Measurements from ENCODE around the gene FUBP3. TPM values are rescaled to one million over a fixed set of nuclear protein-coding genes. Genes with fewer than 3 reads are reported as not detected.

The FUBP3 gene
- total RNA-seq, 1 experiment from 2014 or later, result 78.6 TPM

DNA sequence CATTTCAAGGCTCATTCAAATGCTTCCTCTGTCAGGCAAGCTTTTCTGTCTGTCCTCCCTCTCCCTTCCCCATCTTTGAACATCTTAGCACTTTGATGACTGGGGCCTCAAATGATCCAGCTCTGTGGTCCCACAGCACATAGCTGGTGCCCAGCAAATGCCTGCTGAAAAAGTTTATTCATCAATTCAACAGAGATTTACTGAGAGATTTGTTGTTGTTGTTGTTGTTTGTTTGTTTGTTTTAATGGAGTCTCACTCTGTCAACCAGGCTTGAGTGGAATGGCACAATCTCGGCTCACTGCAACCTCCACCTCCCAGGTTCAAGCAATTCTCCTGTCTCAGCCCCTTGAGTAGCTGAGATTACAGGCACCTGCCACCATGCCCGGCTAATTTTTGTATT, 108.2 kb downstream of the FUBP3 start:
- Histone ChIP-seq H3K18ac (ENCODE audit: insufficient read length, low read depth, low read length) (no peak overlapping the region), H2BK5ac (ENCODE audit: insufficient read length, low read length) (no peak overlapping the region), H2BK120ac (ENCODE audit: low read depth, low read length, poor library complexity, severe bottlenecking) (no peak overlapping the region), H3K14ac (ENCODE audit: insufficient read depth, low read length) (no peak overlapping the region), H2AFZ (ENCODE audit: low read length) (no peak overlapping the region), H3K27ac (ENCODE audit: insufficient read length, low read depth, low read length) (no peak overlapping the region), H3K23me2 (ENCODE audit: insufficient read length, low read depth, low read length, poor library complexity, severe bottlenecking) (no peaks in the 10 kb centered on the region), H3K9ac (ENCODE audit: extremely low read depth, insufficient read length, low read length) (no peak overlapping the region), H4K20me1 (ENCODE audit: control insufficient read depth, insufficient read depth, insufficient read length) (no peaks in the 10 kb centered on the region), H3K79me2 (ENCODE audit: insufficient read depth, low read length) (no peaks in the 10 kb centered on the region), H3K4ac (ENCODE audit: low read depth, low read length) (no peak overlapping the region), H2BK12ac (ENCODE audit: insufficient read length, low read depth, low read length) (no peak overlapping the region), H3K23ac (ENCODE audit: insufficient read length, low read depth, low read length) (no peak overlapping the region), H2BK20ac (ENCODE audit: low read depth, low read length, poor library complexity, severe bottlenecking) (no peak overlapping the region), H3K27me3 (ENCODE audit: insufficient read depth, low read length) (no peaks in the 10 kb centered on the region), H2AK5ac (ENCODE audit: insufficient read length, low read length) (no peak overlapping the region), H4K8ac (replicated peaks; ENCODE audit: insufficient read length, low read depth, low read length) (no peak overlapping the region), H4K91ac (ENCODE audit: insufficient read length, low read depth, low read length) (no peak overlapping the region), H4K5ac (ENCODE audit: insufficient read length, low read depth, low read length) (no peak overlapping the region), H3K4me2 (ENCODE audit: insufficient read depth, insufficient read length, low read length) (no peak overlapping the region), H2BK15ac (ENCODE audit: low read depth, low read length) (no peak overlapping the region), H3K56ac (ENCODE audit: insufficient read length, low read depth, low read length) (no peak overlapping the region), H3K79me1 (ENCODE audit: insufficient read depth, low read depth, low read length, poor library complexity, severe bottlenecking) (no peaks in the 10 kb centered on the region), H3T11ph (ENCODE audit: low read length) (no peak overlapping the region), H3K4me1 (ENCODE audit: insufficient read depth, low read length) (no peaks in the 10 kb centered on the region; the same call in 1 of the 2 replicates), H3K9me3 (ENCODE audit: control insufficient read depth, low read depth, low read length) (no peaks in the 10 kb centered on the region)
- DNase-seq, result no peak
- Mint-ChIP-seq H3K9me3 (peaks cover 8 to 10% of the 10 kb centered on the region in 2 experiments), H3K4me3 (no peak overlapping the region), H3K36me3 (ENCODE audit: insufficient read depth in 1 of 3, low read depth in 3 of 3) (no peaks in the 10 kb centered on the region; a peak in 1 of 7 replicates), H3K4me1 (peaks cover 20 to 34% of the 10 kb centered on the region in 2 experiments), H3K27me3 (ENCODE audit: low read depth) (peaks cover 4% of the 10 kb centered on the region), H3K27ac (no peak overlapping the region)
- WGBS (ENCODE audit: extremely low coverage, insufficient read length, low lambda C conversion rate), result no CpG with 5 or more reads among the region's 2 CpGs
- TF ChIP-seq, protein P1, sequence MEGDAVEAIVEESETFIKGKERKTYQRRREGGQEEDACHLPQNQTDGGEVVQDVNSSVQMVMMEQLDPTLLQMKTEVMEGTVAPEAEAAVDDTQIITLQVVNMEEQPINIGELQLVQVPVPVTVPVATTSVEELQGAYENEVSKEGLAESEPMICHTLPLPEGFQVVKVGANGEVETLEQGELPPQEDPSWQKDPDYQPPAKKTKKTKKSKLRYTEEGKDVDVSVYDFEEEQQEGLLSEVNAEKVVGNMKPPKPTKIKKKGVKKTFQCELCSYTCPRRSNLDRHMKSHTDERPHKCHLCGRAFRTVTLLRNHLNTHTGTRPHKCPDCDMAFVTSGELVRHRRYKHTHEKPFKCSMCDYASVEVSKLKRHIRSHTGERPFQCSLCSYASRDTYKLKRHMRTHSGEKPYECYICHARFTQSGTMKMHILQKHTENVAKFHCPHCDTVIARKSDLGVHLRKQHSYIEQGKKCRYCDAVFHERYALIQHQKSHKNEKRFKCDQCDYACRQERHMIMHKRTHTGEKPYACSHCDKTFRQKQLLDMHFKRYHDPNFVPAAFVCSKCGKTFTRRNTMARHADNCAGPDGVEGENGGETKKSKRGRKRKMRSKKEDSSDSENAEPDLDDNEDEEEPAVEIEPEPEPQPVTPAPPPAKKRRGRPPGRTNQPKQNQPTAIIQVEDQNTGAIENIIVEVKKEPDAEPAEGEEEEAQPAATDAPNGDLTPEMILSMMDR (conservative IDR thresholded peaks at IDR 0.05), result no peak

Small RNA genes lying within 50 kb of the gene (microRNA-seq; reads per million reads assigned to microRNA genes)
- gene MIR6856 (ENCODE audit: borderline microRNAs expressed), result not detected

Other genes with a start within 250 kb of the FUBP3 start
- 118 and 122 TPM in 2 replicates for gene ASS1, start 134.6 kb upstream of the FUBP3 start, total RNA-seq (2021)
- not detected in 2 replicates for gene PRDM12, start 85.0 kb downstream of the FUBP3 start, total RNA-seq (2021)
- gene EXOSC2, start 114.2 kb downstream of the FUBP3 start, total RNA-seq (2021), result 92.0 and 94.5 TPM in 2 replicates

All from H9 (cell line).